Left lung (tissue), 10 donors: Measurements from ENCODE around the gene CIAO2B. TPM values are rescaled to one million over a fixed set of nuclear protein-coding genes. Genes with fewer than 3 reads are reported as not detected.

Experiments used
- ATAC-seq: fragments of 200-7000 bp; cut with Tn5 transposase; one replicate; pipeline ENCODE4 v1.9.1; 2020; ENCODE audit warnings: moderate library complexity
- DNase-seq, 4 donors: peaks; one replicate each; pipeline ENCODE4 v3.0.0-alpha.2; 2013 to 2020
- H3K27ac ChIP-seq, 2 donors: fragments of 200-600 bp; sonication (generic) in 1 of 2; one replicate each; pipeline versions ENCODE4 v1.5.0 to v1.8.0; 2020 to 2021
- H3K27me3 ChIP-seq, 2 donors: fragments of 200-600 bp; sonication (generic) in 1 of 2; one replicate each; pipeline versions ENCODE4 v1.5.0 to v1.8.0; 2020 to 2021
- H3K36me3 ChIP-seq, 2 donors: fragments of 200-600 bp; sonication (generic) in 1 of 2; one replicate each; pipeline versions ENCODE4 v1.5.0 to v1.8.0; 2020 to 2021
- H3K4me1 ChIP-seq, 2 donors: fragments of 200-600 bp; one replicate each; pipeline ENCODE4 v1.8.0; 2021
- H3K4me3 ChIP-seq, 2 donors: fragments of 200-600 bp; sonication (generic) in 1 of 2; one replicate each; pipeline versions ENCODE4 v1.5.0 to v1.8.0; 2020 to 2021; ENCODE audit warnings: mild to moderate bottlenecking in 1 of 2
- H3K9me3 ChIP-seq, 2 donors: fragments of 200-600 bp; sonication (generic) in 1 of 2; one replicate each; pipeline versions ENCODE4 v1.5.0 to v1.8.0; 2020 to 2021
- CTCF ChIP-seq, 2 donors: fragments of 200-600 bp; sonication (generic) in 1 of 2; IDR thresholded peaks; one replicate each; pipeline versions ENCODE4 v1.5.0 to v1.8.0; 2021; ENCODE audit warnings: antibody characterized with exemption in 2 of 2
- intact Hi-C, 2 donors: fragments of 100-400 bp; cut with DNase I; formaldehyde crosslinking; loops; one replicate each; pipeline versions ENCODE4 v1.11.2 to v1.14.2; 2022
- polyA plus RNA-seq, 6 donors: library from polyadenylated mRNA; unstranded; fragments of 120-200 nt; gene quantifications; one replicate each; pipeline ENCODE4 v1.2.1, GENCODE V29; 2013; ENCODE audit not compliant: insufficient read length in 6 of 6
- total RNA-seq, 2 donors: library from RNA; stranded (reverse); fragmentation: NEBNext Ultra II Directional; extraction: Animal tissue kit (Norgen Biotek cat#: 25700); gene quantifications; one replicate each; pipeline ENCODE4 v1.2.1, GENCODE V29; 2021
- donor health status: DM: no; HTN: yes; CAD: no.
- donor health status: DM: no; HTN: no; CAD: no.

The CIAO2B gene
- total and polyA plus RNA-seq, 8 donors: 70.9 to 84.0 (median 81.9) TPM

GRCh38 chr16:66942981-66943380 is 8.8 kb upstream of the CIAO2B start:
- Histone ChIP-seq H3K27ac (no peak overlapping the region), H3K4me1 (peaks cover 0 to 10% of the 10 kb centered on the region in 2 donors), H3K4me3 (no peak overlapping the region), H3K27me3 (peaks cover 0 to 5% of the 10 kb centered on the region in 2 donors), H3K36me3 (peaks cover 0 to 64% of the 10 kb centered on the region in 2 donors), H3K9me3 (no peaks in the 10 kb centered on the region)
- intact Hi-C loops: no loop called here
- ATAC-seq: no peak
- peak in 1 of 4 donors; percentile 19 for DNase-seq
- no peak for TF ChIP-seq CTCF (IDR thresholded peaks at IDR 0.05)

GRCh38 chr16:66940236-66940635 is 6.0 kb upstream of the CIAO2B start:
- Histone ChIP-seq H3K36me3 (peaks cover 0 to 65% of the 10 kb centered on the region in 2 donors), H3K27ac (no peak overlapping the region), H3K9me3 (no peaks in the 10 kb centered on the region), H3K4me1 (peaks cover 15 to 26% of the 10 kb centered on the region in 2 donors), H3K27me3 (no peaks in the 10 kb centered on the region), H3K4me3 (no peak overlapping the region)
- no peak for TF ChIP-seq CTCF (IDR thresholded peaks at IDR 0.05)
- ATAC-seq (no peak), DNase-seq (peak in 1 of 4 donors; percentile 60)
- intact Hi-C loops: no loop called here

- Histone ChIP-seq H3K36me3 (peaks cover 0 to 65% of the 10 kb centered on the region in 2 donors), H3K27ac (no peak overlapping the region), H3K9me3 (no peaks in the 10 kb centered on the region), H3K4me1 (peaks cover 15 to 28% of the 10 kb centered on the region in 2 donors), H3K27me3 (no peaks in the 10 kb centered on the region), H3K4me3 (no peak overlapping the region)
- ATAC-seq: no peak
- intact Hi-C loops: no loop called here
- DNase-seq: no peak
- no peak for TF ChIP-seq CTCF (IDR thresholded peaks at IDR 0.05)
These were observed 5.2 kb upstream of the CIAO2B start for GRCh38 chr16:66939366-66939765.

GRCh38 chr16:66937725-66938337 is 3.6 kb upstream of the CIAO2B start:
- no peak overlapping the region for H3K4me3 ChIP-seq
- no peaks in the 10 kb centered on the region for H3K9me3 ChIP-seq
- ATAC-seq: no peak
- TF ChIP-seq CTCF (IDR thresholded peaks at IDR 0.05): no peak
- no peaks in the 10 kb centered on the region for H3K27me3 ChIP-seq
- DNase-seq: peak in 1 of 4 donors; percentile 62
- H3K36me3 ChIP-seq: peaks cover 0 to 49% of the 10 kb centered on the region in 2 donors
- peaks cover 22 to 38% of the 10 kb centered on the region in 2 donors for H3K4me1 ChIP-seq
- H3K27ac ChIP-seq: no peak overlapping the region
- intact Hi-C loops: no loop called here

- ATAC-seq (no peak), DNase-seq (peak in 1 of 4 donors; percentile 7)
- H3K4me1 ChIP-seq: peaks cover 22 to 44% of the 10 kb centered on the region in 2 donors
- intact Hi-C loops: no loop called here
- TF ChIP-seq CTCF (IDR thresholded peaks at IDR 0.05): no peak
- H3K27me3 ChIP-seq: no peaks in the 10 kb centered on the region
- peak overlapping the region in 1 of 2 donors; percentile 23 for H3K27ac ChIP-seq
- H3K36me3 ChIP-seq: peaks cover 0 to 48% of the 10 kb centered on the region in 2 donors
- no peak overlapping the region for H3K4me3 ChIP-seq
- H3K9me3 ChIP-seq: no peaks in the 10 kb centered on the region
These were observed 2.8 kb upstream of the CIAO2B start for GRCh38 chr16:66936889-66937554.
